Left cardiac atrium (tissue), 4 donors: ENCODE measurements around the gene MRPS11. TPM values are rescaled to one million over a fixed set of nuclear protein-coding genes. Genes with fewer than 3 reads are reported as not detected.

Experiments used
- ATAC-seq, 2 donors: fragments of 200-7000 bp; cut with Tn5 transposase; one replicate each; pipeline ENCODE4 v1.9.1; 2020; ENCODE audit warnings: mild to moderate bottlenecking in 2 of 2, moderate library complexity in 2 of 2
- DNase-seq: peaks from one replicate; pipeline ENCODE4 v3.0.0-alpha.2; 2020
- intact Hi-C, 2 donors: fragments of 100-400 bp; cut with DNase I; formaldehyde crosslinking; loops; one replicate each; pipeline versions ENCODE4 v1.14.1 to v1.15.1; 2022 to 2023
- total RNA-seq, 2 donors: library from RNA; stranded (reverse); fragmentation: NEBNext Ultra II Directional; extraction: Animal tissue kit (Norgen Biotek cat#: 25700); gene quantifications; one replicate each; pipeline ENCODE4 v1.2.1, GENCODE V29; 2021
- donor health status: DM: no; HTN: yes; CAD: no.
- donor health status: DM: no; HTN: yes; CAD: no; lungs with severe emphysema.
- donor health status: DM: yes; HTN: yes; CAD: no.
- donor health status: Dilated cardiomyopathy.

Gene MRPS11
- total RNA-seq, 2 donors from 2014 or later = 40.7 to 51.5 TPM

- DNase-seq = no peak
- intact Hi-C loops = no loop called here
- ATAC-seq = no peak
Measured at GRCh38 chr15:88525418-88525817, 57.9 kb downstream of the MRPS11 start.

GRCh38 chr15:88526247-88526879, 58.9 kb downstream of the MRPS11 start:
- intact Hi-C loops = no loop called here
- peak in 1 of 2 donors; percentile 25 for ATAC-seq

GRCh38 chr15:88529021-88529630, 61.6 kb downstream of the MRPS11 start:
- no peak for DNase-seq
- ATAC-seq = no peak
- intact Hi-C loops = no loop called here

More at GRCh38 chr15:88526247-88526879, 58.9 kb downstream of the MRPS11 start:
- DNase-seq = no peak

Other genes with a start within 250 kb of the MRPS11 start
- gene NTRK3, start 211.0 kb upstream of the MRPS11 start, total RNA-seq = 1 to 10 TPM; 3.3 to 6.9 TPM
- 10 to 100 TPM; 36.4 to 42.4 TPM for gene MRPL46, start 320 bp upstream of the MRPS11 start, total RNA-seq
- 1 to 10 TPM; 5.3 to 5.4 TPM for gene DET1, start 79.0 kb downstream of the MRPS11 start, total RNA-seq
- 10 to 100 TPM in 1 of 2 donors, 1 to 10 TPM in 1; 9.9 to 15.4 TPM for gene AEN, start 153.6 kb downstream of the MRPS11 start, total RNA-seq
- gene ISG20, start 171.3 kb downstream of the MRPS11 start, total RNA-seq = 10 to 100 TPM in 1 of 2 donors, 1 to 10 TPM in 1; 4.0 to 10.2 TPM